Bronchial epithelial cell (primary cell): ENCODE measurements around the gene SUMO4. TPM values are rescaled to one million over a fixed set of nuclear protein-coding genes. Genes with fewer than 3 reads are reported as not detected.

ENCODE experiments used
- DNase-seq: peaks from one replicate; pipeline ENCODE4 v3.0.0-alpha.2; 2010; ENCODE audit warnings: low read depth
- FAIRE-seq: peaks from 2 replicates; lab custom pipeline; 2011; peaks lifted over from hg19 to GRCh38; lab: Jason Lieb, UNC
- H3K27me3 ChIP-seq: 2 replicates; pipeline ENCODE4 v1.5.1; 2011; ENCODE audit warnings: low read length; ENCODE audit not compliant: control insufficient read depth, insufficient read depth
- H3K36me3 ChIP-seq: 2 replicates; pipeline ENCODE4 v1.5.1; 2011; ENCODE audit warnings: low read length; ENCODE audit not compliant: control insufficient read depth, insufficient read depth
- H3K4me3 ChIP-seq: 2 replicates; pipeline ENCODE4 v1.5.1; 2011; ENCODE audit warnings: mild to moderate bottlenecking, low read depth, low read length, control low read depth
- CTCF ChIP-seq: IDR thresholded peaks from 2 replicates; pipeline ENCODE4 v1.5.1; 2011; ENCODE audit warnings: mild to moderate bottlenecking, moderate library complexity, low read length, control low read depth, inconsistent platforms; ENCODE audit not compliant: insufficient read depth, severe bottlenecking
- total RNA-seq: library from RNA; depleted of rRNA; stranded (reverse); fragments of >200 nt; gene quantifications from 2 replicates; pipeline ENCODE4 v1.2.1, GENCODE V29; 2014

The SUMO4 gene
- total RNA-seq, 1 donor from 2014 or later = 0.79 TPM

- FAIRE-seq = no peak
- H3K36me3 ChIP-seq = no peaks in the 10 kb centered on the region
- no peak overlapping the region for H3K4me3 ChIP-seq
- H3K27me3 ChIP-seq = peaks cover 2% of the 10 kb centered on the region
- DNase-seq = no peak
- TF ChIP-seq CTCF = no peak
Observed at GRCh38 chr6:149419696-149420404, 19.8 kb downstream of the SUMO4 start.

GRCh38 chr6:149421132-149421531 lies 21.1 kb downstream of the SUMO4 start:
- no peak for TF ChIP-seq CTCF
- no peaks in the 10 kb centered on the region for H3K36me3 ChIP-seq
- FAIRE-seq (no peak), DNase-seq (no peak)
- no peak overlapping the region for H3K4me3 ChIP-seq
- H3K27me3 ChIP-seq = peaks cover 2% of the 10 kb centered on the region

GRCh38 chr6:149422581-149422980 lies 22.5 kb downstream of the SUMO4 start:
- Histone ChIP-seq H3K27me3 (peaks cover 2% of the 10 kb centered on the region), H3K36me3 (no peaks in the 10 kb centered on the region), H3K4me3 (no peak overlapping the region)
- FAIRE-seq = no peak
- DNase-seq = no peak
- TF ChIP-seq CTCF = no peak

GRCh38 chr6:149423964-149424440 lies 23.9 kb downstream of the SUMO4 start:
- H3K36me3 ChIP-seq = no peaks in the 10 kb centered on the region
- no peak for DNase-seq
- H3K4me3 ChIP-seq = no peak overlapping the region
- no peak for TF ChIP-seq CTCF
- no peak for FAIRE-seq
- peaks cover 2% of the 10 kb centered on the region for H3K27me3 ChIP-seq

- no peak for FAIRE-seq
- no peak for TF ChIP-seq CTCF
Observed at GRCh38 chr6:149425224-149425623, 25.2 kb downstream of the SUMO4 start.

More at GRCh38 chr6:149425224-149425623, 25.2 kb downstream of the SUMO4 start:
- Histone ChIP-seq H3K4me3 (no peak overlapping the region), H3K27me3 (peaks cover 2% of the 10 kb centered on the region), H3K36me3 (no peaks in the 10 kb centered on the region)
- no peak for DNase-seq
